NCI-H526 treated with DMSO at 0.1 percent for 48 hours (cell line): Measurements from ENCODE around the gene RPS6KA6.
"Not testable (repeated sequence)": the region's sequence is repeated elsewhere in the genome, so short reads cannot be mapped to it uniquely, and the experiment has no call there.

ENCODE experiments used
- DNase-seq: peaks from one replicate; lab custom pipeline; 2025; lab: John Stamatoyannopoulos, UW

RPS6KA6 gene

DNA sequence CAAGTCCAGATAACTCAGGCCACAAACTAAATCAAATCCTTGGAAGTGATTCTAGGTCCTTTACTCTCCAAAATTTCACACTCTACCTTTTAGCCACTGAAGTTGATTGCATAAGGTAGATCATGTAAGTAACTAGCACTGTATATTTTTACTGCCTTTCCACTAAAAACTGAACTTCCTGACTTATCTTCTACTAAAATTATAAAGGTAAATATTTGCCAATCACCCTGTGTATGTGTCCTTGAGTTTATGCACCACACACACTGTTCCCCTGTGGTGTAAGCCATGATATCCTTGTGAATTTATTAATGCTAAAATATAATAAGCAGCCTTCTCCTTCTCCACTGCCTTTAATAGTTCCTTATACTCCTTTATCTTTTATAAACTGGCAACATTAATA is 25.6 kb downstream of the RPS6KA6 start:
- DNase-seq, result no peak

DNA sequence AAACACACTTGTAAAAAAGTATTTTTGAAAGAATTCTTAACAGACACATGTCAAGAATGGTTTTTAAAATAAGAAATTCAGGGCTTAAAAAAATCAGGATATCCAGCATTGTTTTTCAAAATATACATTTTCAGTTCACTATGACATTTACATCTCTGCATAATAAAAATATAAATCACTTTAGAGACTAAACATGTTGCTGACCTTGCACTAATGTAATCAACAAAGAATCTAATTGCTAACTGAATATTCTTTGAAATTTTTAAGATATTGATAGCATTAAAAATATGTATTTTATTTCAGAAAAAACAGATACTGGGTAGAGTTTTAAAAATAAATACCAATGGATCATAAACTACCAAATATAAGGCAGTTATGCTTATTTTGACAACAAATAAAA is 26.4 kb downstream of the RPS6KA6 start:
- DNase-seq, result no peak

DNA sequence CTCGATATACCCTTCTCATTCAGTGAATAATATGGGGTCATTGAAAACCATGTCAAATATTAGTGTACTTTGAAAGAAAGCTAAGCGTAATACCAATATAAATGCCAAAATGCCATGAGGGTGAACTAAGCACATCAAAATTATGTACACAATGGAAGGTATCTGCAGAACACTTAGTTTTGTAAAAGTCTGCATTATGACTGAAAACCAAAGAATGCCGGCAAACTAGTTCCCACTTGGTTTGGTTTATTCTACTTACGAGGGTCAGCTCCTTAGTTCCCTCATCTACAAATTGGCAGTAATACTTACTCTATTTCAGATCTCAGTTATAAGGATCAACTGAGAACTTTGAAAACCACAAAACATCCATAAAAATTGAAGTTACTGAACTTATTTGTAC is 27.3 kb downstream of the RPS6KA6 start:
- DNase-seq, result no peak

DNA sequence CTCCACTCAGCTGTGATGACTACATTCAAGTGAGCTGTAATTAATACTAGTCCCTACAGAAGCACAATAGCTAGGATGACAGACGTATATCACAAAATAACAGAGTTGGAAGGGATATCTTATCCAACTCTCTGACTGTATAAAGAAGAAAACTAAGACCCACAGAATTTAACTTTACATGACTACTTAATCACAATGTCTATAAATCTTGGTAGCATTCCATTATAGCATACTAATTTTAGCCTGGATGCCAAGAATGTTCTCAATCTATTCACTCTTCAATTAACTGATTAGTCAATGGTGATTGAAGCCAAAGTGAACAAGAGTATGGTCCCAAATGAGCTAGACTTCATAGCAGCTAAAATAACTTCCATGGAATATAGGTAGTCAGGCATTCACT is 31.2 kb downstream of the RPS6KA6 start:
- no peak for DNase-seq

DNA sequence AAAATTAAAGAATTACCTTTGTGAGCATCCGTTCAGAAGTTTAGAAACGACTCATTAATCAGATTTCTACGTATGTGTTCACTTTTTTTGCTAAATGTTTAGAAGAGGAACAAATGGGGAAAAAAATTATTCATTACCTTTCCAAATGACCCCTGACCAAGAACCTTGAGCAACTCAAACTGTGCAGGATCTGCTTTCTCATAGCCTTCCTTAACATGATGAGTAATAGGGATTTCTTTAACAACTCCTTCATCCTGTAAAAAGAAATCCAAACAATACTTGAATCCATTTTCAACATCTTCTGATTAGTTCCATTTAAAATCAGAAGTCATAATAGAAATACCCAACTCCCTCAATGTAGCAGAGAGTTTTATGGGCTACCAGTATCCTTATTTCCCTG is 32.1 kb downstream of the RPS6KA6 start:
- DNase-seq, result no peak

DNA sequence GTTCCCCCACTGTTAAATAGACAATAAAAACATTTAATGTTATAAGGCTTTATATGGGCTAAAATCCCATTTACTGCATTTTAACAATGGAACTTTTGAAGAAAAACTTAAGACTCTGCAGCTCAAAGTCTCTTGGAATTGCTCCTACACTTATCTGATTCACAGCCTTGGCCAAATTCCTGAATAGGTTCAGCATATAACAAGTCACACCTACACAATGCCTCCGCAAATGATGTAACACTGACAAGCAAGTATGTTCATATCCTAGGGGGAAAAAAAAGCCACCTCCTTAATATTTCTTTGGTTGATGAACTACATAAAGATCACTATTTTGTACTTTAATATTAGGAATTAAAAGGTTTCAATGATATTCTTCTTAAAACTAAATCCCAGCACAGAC is 34.5 kb downstream of the RPS6KA6 start:
- DNase-seq, result no peak

DNA sequence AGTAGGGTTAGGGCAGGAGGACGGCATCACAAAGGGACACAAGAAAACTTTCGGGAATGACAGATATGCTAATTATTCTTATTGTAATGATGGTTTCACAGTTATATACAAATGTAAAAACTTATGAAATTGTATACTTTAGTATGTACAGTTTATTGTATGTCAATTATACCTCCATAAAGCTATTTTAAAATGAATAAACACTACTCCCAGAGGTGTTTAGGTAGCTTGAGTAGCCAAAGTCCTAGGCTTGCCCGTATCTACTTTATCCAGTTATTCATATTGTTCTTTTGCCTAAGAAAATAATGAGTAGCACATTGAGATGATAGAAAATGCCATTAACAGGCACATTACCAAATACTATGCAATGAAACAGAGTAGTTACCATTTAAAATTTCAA is 43.0 kb downstream of the RPS6KA6 start:
- no peak for DNase-seq

DNA sequence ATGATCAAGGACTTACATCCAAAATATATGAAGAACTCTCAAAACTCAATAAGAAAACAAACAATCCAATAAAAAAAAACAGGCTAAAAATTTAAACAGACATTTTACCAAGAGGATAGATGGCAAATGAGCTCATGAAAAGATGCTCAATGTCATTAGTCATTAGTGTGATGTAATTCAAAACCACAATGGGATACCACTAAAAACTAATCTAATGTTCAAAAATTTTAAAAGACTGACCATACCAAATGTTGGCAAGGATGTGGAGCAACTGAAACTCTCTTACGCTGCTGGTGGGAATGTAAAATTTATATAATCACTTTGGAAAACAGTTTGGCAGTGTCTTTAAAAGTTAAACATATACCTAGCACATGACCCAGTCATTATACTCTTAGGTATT is 43.7 kb downstream of the RPS6KA6 start:
- DNase-seq, result no peak

DNA sequence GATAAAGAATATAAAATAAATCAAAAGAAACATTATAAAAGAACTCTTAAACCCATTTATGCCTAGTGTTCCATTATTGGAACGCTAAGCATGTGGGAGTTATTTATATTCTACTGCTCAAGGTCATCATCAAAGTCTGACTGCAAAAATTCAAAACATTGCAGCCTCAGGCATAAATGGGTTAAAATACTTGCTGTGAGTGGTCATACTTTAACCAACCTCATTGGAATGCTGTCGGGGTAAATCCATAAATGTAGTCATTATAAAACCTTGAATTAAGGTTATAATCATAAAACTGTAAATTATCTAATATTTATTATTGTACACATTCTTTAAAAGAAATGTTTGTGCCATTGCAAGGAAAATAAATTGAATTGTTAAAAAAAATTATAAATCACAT is 55.0 kb downstream of the RPS6KA6 start:
- DNase-seq, result no peak

DNA sequence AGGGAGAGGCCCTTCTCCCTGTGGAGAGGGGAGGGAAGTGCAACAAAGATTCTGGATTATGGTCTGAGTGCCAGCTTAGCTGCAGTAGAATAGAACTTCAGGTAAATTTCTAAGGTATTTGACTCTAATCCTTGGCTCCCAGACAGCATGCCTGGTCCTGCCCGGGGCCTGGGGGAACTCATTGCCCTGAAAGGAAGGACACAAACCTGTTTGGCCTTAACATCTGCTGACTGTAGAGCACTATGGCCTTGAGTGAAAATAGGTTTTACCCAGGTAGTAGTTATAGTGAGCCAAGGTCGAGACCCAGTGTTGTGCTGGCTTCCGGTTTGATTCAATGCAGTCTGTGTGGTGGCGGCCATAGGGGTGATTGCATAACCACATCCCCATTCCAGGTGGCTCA is 64.4 kb downstream of the RPS6KA6 start:
- DNase-seq, result no peak

DNA sequence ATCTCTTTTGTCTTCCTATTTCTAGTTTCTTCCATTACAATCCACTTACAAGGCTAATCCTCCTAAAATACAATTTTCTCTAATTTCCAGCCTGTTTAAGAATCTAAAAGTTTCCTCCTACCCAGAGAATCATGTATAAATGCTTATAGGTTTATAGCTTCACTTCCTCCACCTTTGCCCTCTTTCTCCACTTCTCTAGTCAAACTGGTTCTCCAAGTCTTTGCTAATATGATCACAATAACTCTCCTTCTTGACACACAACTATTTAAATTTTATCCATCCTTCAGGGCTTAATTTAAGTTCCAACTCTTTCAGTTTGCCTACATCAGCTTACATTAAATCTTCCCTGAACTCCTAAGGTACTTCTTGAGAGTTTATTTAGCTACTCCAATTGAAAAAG is 69.2 kb downstream of the RPS6KA6 start:
- no peak for DNase-seq

DNA sequence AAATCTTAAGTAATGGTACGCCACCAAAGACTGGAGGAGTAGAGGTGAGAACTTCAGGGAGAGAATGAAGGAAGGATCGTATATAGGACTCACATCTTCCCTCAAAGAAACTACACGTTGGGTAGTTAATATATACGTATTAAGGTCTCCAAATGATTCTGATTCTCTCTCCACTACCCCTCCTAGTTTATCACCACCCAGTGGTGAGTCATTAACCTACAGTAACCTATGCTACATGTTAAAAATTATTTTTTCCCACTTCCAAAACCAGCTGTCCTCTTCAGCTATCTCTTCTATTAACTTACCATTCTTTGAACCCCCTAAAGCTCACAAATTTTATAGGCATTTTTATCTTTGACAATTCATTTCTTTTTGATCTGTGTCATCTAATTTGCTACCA is 69.7 kb downstream of the RPS6KA6 start:
- no peak for DNase-seq

DNA sequence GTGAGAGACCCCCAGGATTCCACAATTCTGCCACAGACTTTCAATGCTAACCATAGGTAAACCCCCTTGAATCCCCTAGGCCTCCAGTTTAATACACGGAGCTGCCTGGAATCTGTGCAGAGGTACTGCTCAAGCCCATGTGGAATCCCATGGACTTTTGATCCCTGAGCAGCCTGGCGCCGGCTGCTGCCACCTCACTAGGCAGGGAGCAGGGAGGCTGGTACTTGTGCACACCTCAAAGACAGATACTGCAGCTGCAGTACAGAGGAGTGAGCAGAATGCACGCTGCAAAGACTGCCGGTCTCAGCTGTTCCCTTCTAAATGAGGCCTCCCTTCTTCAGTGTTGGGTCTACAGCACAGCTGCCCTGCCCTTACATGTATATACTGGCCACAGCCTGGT is 79.4 kb downstream of the RPS6KA6 start:
- DNase-seq, result no peak

DNA sequence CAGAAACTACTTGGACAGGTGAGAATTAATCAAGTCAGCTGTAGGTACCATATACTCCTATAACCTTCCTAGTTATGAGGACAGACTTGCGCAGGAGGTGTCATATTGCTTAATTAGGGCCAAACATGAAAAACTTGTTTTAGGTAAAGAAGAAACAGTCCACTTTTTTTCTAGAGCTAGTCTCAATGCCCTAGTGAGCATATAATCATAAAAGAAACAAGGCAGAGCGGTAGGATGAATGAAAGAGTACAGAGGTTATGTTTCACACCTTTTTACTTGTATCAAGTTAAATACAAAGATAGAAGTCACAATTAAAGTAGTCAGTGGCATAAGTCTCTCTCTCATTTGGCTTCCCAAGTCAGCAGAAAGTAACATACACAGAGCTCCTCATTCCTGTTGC is 88.9 kb downstream of the RPS6KA6 start:
- DNase-seq, result no peak

DNA sequence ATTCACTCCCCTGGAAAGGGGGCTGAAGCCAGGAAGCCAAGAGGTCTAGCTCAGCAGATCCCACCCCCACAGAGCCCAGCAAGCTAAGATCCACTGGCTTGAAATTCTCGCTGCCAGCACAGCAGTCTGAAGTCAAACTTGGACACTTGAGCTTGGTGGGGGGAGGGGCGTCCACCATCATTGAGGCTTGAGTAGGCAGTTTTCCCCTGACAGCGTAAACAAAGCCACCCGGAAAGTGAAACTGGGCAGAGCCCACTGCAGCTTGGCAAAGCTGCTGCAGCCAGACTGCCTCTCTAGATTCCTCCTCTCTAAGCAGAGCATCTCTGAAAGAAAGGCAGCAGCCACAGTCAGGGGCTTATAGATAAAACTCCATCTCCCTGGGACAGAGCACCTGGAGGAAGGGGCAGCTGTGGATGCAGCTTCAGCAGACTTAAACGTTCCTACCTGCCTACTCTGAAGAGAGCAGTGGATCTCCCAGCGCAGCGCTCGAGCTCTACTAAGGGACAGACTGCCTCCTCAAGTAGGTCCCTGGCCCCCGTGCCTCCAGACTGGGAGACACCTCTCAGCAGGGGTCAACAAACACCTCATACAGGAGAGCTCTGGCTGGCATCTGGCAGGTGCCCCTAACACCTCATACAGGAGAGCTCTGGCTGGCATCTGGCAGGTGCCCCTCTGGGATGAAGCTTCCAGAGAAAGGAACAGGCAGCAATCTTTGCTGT is 108.4 kb downstream of the RPS6KA6 start:
- DNase-seq, result not testable (repeated sequence)

DNA sequence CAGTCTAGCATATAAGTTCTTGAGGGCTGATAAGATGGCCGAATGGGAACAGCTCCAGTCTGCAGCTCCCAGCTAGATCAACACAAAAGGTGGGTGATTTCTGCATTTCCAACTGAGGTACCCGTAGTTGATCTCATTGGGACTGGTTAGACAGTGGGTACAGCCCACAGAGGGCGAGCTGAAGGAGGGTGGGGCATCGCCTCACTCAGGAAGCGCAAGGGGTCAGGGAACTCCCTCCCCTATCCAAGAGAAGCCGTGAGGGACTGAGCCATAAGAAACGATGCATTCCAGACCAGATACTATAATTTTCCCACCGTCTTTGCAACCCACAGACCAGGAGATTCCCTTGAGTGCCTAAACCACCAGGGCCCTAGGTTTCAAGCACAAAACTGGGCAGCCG is 109.0 kb downstream of the RPS6KA6 start:
- DNase-seq, result no peak

DNA sequence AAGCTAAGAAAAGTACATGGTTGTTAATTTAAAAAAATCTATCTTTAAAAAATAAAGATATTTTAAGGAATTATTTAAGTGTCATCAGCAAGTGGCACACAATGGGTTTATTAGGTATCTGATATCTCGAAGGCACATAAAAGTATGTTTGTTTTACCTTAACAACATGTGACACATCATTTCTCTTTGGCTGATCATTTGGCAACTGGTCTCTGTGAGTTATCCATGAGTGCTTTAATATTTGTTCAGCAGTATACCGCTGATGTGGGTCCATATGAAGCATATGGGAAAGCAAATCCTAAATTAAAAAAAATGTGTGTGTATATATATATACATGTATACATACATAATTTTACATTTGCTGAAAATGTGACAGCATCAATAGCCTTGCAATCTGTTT is 123.2 kb downstream of the RPS6KA6 start:
- no peak for DNase-seq

DNA sequence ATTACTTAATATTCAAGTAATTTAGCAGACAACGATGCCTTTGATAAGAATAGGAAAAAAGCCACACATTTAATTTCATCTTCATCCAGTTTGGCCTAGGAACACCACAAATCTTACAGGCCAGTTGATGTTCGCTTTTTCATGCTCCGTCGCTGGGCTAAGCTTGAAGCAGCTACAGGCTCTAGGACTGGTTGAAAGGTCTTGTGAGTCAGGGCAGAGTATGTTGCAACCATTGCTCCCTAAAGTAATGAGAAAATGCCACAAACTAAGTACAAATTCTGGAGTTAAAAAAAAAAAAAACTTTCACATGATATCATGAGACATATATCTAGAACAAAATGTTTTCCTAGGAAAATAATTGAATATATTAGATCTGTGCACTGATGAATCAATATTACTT is 123.8 kb downstream of the RPS6KA6 start:
- DNase-seq, result no peak

DNA sequence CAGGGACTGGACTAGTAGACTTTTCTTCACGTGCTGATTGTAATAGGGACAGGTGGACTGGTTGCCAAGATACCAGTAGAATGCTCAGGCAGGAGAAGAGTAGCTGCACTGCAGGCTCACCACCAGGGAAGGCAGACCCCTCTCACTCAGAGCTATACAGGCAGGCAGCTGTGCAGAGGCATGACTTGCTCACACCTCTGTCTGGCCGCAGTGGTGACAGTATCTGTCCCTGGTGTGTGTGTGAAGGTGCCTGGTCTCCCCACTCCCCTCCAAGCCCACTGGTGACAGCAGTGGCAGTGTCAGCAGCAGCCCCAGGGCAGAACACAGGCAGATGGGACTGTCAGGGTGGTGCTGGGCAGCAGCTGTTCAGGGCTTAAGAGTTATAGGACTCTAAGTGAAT is 140.7 kb downstream of the RPS6KA6 start:
- DNase-seq, result no peak

DNA sequence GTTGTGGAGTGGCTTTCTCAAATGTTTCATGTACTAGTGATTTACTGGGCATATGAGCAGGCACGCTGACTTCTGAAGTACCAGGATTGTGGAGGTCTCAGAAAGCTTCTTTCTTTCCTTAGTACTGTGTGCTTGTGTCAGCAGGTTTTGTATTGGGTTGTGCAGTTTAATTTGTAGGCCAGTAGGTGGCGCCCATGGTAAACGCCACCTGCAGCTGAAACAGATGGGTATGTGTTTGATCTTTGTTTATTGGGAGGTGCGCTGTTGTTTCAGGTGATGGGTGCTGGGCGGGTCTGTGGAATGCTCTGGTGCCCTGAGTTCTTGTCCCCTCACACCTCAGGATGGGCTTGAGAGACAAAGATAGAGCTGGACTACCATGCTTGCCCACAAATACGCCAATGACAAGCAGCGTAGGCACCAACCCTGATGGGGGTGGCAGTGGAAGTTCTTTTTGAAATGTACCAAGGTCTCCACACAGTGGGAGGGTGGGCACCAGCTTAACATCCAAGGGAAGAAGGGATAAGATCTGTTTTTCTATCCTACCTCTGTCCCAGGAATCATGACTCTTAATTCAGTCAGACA is 141.5 kb downstream of the RPS6KA6 start:
- DNase-seq, result peak; percentile 25

DNA sequence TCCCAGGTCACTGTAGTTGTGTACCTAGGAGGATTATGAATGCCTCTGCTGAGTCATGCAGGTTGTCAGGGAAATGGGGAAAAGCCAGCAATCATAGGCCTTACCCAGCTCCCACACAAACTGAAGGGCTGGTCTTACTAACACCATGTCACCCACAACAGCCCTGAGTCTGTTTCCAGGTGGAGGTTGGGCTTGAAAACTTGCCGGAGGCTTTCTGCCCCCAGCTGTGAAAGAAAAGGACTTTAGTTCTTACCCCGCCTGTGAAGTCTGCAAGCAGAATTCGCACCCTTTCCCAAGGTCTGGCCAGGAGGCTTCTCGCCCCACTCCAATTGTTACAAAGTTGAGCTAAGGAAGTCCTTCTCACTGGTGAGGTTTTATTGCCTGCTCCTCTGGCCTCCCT is 143.9 kb downstream of the RPS6KA6 start:
- DNase-seq, result no peak
